GM10266 (cell line): ENCODE data around the gene MYH3.
"Not testable (repeated sequence)": the region's sequence is repeated elsewhere in the genome, so short reads cannot be mapped to it uniquely, and the experiment has no call there.

Experiments used
- DNase-seq: peaks from one replicate; pipeline ENCODE4 v3.0.0; 2012; ENCODE audit errors: extremely low spot score
- TF ChIP-seq, protein P1 (sequence below): IDR thresholded peaks from 2 replicates; pipeline ENCODE4 v1.5.1; 2012; ENCODE audit warnings: mild to moderate bottlenecking, low read depth; ENCODE audit not compliant: control insufficient read depth, insufficient read depth; ENCODE audit errors: missing control alignments

Gene MYH3

DNA sequence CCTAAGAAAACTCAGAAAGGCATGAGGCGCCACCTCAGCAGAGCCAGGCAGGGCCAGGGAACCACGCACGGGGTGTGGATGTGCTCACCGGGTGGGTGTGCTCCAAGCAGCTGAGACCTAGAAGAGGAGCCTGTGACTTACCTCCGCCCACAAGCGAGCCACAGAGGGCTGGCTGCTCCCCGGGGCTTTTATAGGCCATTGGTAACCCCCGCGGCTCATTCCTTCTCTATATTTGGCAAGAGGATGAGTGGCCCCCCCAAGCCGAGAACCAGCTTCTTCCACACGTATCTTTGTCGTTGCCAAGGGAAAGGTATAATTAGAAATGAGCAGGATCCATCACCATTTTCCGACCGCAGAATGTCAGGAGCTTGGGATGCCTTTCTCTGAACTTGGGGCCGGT lies at the start of gene MYH3:
TSS of gene MYH3 (minus strand) at position 162 of the 400 bp plus-strand sequence. CDS start 2,245 bp downstream, outside the sequence.
- no peak for DNase-seq
- TF ChIP-seq, protein P1, sequence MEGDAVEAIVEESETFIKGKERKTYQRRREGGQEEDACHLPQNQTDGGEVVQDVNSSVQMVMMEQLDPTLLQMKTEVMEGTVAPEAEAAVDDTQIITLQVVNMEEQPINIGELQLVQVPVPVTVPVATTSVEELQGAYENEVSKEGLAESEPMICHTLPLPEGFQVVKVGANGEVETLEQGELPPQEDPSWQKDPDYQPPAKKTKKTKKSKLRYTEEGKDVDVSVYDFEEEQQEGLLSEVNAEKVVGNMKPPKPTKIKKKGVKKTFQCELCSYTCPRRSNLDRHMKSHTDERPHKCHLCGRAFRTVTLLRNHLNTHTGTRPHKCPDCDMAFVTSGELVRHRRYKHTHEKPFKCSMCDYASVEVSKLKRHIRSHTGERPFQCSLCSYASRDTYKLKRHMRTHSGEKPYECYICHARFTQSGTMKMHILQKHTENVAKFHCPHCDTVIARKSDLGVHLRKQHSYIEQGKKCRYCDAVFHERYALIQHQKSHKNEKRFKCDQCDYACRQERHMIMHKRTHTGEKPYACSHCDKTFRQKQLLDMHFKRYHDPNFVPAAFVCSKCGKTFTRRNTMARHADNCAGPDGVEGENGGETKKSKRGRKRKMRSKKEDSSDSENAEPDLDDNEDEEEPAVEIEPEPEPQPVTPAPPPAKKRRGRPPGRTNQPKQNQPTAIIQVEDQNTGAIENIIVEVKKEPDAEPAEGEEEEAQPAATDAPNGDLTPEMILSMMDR: no peak

DNA sequence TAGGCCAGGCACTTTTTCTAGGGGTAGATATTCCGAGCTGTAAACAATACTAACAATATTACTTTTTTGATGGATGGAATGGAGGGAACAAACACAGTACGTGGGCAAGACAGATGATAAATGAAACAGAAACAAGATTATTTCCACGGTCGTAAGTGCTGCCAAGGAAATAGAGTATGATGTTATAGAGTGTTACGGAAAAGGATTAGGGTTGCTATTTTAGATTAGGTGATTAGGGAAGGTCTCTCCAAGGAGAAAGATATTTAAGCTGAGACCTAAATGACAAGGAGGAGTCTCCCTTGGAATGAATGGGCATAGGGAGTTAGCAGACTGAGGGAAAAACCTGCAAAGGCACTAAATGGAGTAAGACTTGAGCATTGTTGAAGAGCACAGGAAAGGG lies 48.6 kb upstream of the MYH3 start:
- TF ChIP-seq, protein P1: no peak
- no peak for DNase-seq

DNA sequence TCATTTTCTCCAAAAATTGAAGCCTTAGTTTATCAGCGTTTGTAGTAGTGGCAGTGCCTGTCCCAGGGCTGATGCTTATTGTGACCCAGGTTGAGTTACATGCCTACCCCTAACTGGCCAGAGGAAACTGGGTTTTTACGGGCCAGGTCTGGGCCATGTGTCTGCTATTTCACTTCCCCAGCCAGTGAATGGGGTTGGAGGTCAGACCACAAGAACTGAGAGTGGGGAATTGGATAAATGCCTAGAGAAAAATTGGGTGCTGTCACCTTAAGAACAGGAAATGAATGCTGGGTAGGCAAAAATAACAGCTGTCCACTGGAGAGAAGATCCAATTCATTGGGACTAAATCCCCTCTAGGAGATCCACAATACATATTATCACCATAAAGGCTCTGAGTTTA lies 45.5 kb upstream of the MYH3 start:
- TF ChIP-seq, protein P1: no peak
- no peak for DNase-seq

DNA sequence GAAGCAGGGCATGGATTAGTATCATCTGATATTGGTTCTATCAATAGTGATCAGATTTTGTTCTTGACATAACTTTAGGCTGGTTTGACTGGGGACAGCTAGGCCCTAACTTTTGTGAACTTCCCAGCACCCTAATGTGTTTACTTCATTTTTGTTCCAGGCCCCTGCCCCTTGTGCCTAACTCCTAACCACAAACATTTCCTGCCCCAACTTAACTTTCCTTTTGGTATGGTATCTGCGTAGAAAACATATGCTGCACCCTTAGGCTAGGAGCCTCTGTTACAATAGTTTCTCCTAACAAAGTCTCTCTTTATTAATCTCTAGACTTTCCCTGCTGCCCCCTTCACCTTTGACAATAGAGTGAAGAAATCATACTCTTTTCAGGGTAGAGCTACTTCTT lies 42.7 kb upstream of the MYH3 start:
- no peak for DNase-seq
- TF ChIP-seq, protein P1: no peak

DNA sequence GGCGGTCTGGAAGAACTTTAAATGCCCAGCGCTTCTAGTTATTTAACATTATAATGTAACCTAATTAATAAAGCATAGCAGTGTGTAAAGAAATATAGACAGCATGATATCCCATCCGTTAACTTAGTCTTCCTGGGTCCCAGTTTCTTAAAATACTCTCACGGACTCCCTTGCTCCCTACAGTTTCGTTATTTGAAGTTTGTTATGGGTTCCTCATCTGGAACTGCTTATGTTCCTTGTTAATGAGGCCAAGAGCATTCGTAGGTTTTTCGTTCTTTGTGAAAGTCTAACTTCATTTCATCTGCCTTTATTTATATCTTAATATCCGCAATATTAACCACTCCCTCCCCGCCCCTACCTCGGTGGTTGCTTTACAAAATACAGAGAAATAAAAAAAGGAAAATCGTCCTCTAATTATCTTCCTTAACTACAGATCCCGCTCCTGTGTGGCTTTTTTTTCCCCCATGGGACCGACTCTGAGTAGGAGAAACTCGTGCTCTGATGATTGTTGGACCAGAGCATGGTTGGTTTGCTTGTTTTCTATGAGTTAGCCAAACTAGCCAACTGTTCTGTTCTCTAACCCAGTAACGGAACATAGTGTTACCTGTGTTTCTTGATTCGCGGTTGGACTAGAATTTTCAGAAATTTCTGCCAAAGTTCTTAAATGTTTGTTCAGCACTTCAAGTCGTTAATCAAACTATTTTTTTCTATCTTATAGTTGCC lies 41.1 kb upstream of the MYH3 start:
- peak; percentile 20 for DNase-seq
- TF ChIP-seq, protein P1: no peak

DNA sequence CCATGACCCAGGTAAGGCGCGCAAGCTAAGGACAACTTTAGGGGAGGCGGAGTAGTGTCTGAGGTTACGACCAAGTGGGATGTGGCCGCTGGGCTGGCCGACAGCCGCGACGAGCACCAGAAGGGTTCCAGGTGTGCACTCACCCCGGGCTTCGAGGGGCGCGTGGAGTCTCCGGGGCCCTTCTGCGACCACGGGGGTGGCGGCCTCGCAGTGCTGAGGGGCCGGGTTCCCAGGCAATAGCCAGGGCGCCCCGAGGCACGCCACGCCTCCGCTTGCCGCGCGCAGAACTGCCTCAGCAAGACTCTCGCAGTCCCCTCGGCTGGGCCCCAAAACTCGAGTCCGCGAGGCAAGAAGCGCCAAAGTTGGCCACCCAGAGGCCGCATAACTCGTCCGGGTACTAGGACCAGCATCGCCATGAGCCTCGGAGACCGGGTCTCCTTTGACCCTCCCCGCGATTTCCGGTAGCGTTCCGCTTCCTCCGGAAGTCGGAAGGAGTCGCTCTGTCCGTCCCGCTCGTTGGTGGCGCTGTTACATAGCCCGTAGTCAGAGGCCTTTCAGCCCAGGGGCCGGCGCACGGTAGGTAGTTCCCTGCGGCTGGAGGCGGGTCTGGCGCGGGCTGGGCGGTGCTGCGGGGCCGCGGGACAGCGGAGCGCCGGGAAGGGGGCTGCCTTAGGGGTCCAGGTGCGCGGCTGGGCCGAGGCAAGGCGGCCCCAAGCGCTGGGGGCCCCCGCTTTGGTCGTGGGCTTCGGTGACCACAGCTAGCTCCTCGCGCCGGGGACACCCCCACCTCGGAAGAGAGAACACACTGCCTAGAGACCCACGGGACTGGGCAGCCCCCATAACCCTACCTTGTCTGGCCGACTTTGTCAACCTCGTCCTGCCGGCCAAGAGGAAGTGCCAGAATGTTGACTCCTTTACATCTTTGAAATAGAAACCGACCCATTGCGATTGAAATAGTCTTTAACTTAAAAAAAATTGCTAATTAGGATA lies 40.3 kb upstream of the MYH3 start, which contains the start of the genes ADPRM and SCO1:
TSS of gene ADPRM (plus strand) at position 503 of the 990 bp plus-strand sequence. CDS start 7,333 bp downstream, outside the sequence.
TSS of gene SCO1 (minus strand) at position 442 of the 990 bp plus-strand sequence. CDS start at position 416, 26 bp downstream.
- TF ChIP-seq, protein P1: peak; percentile 49
- DNase-seq: peak; percentile 92

DNA sequence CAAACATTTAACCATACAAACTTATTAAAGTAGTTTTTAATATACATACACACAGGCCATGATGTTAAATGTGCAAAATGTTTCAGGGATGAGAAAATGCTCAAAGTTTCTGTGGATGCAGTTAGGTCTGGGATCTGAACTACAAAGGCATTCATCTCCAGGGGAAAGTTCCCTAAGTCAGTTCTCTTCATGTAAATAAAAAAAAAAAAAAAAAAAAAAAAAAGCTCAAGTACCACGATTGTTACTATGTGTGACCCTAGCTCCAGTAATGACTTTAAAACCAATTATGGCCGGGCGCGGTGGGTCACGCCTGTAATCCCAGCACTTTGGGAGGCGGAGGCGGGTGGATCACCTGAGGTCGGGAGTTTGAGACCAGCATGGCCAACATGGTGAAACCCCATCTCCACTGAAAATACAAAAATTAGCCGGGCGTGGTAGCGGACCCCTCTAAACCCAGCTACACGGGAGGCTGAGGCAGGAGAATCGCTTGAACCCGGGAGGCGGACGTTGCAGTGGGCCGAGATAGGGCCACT lies 38.8 kb upstream of the MYH3 start:
- not testable (repeated sequence) for DNase-seq
